HG03558 (cell line): Measurements from ENCODE around the gene FRMD1.

Source experiments
- ATAC-seq: cut with Tn5 transposase; IDR thresholded peaks from one replicate; pipeline ENCODE4 v1.9.1; 2021; ENCODE audit warnings: moderate number of reproducible peaks; ENCODE audit not compliant: unreplicated experiment; ENCODE audit errors: extremely low read depth

Gene FRMD1

DNA sequence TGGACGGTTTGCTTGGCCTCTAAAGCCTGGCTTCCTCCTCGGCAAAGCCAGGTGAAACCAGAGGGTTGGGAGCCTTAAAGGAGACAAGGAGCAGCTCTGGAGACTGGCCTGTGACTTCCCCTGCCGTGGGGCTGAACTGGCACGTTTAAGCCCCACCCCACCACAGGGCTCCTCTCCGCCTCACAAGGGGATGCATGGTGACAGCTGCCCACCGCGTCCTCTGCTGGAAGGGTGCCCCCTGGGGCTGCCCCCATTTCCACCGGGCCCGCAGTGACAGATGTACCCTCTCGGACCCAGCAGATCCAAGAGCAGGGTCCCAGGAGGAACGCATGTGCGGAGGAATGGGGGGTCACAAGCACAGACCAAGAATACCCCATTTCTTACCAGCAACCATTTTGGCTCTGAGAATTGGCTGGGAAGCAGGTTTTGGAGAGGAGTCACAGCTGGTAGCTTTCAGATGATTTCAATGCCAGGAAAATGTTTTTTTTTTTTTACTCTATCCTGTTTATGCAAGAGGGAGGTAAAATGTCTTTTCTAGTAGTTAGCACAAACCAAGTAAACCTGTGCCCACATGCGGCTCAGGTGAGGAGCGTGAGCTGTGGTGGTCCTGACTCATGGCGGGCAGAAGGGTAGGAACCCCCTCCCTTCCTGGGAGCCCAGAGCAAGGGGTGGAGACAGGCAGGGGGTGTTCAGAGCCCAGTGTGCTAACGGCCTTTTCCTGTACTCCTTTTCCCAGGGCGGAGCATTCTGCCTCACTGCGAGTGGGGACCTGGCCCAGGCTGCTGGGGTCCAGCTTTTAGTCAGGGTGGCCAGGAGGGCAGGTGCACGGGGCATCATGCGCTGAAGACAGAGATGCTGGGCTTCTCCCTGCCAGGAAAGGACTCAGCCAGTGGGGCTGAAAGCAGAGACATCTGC lies 33.0 kb downstream of the FRMD1 start:
- no peak for ATAC-seq

- ATAC-seq = no peak
Observed at GRCh38 chr6:168045141-168045691, 33.8 kb downstream of the FRMD1 start.

DNA sequence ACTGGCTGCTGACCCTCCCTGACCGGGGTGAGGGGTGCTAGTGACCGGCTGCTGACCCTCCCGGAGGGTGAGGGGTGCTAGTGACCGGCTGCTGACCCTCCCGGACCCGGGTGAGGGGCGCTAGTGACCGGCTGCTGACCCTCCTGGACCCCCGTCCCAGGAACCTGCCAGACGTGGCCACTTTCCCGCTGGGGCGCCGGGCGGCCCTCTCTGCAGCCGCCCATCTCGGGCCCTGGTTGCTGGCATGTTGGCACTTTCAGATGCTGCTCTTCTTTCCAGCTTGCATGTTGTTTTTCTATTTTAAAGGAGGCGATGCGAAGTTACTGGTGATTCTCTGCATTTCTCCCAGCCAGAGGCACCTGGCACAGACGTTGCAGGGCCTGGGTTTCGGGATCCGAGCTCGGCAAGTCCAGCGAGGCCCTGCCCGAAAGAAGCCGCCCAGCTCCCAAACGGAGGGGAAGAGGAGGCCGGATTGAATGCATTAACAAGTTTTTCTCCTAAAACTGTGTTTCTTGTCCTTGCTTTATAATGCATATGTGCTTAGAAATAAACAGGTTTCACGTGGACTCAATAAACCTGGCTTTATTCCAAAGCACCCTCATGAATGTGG lies 34.4 kb downstream of the FRMD1 start:
- no peak for ATAC-seq

DNA sequence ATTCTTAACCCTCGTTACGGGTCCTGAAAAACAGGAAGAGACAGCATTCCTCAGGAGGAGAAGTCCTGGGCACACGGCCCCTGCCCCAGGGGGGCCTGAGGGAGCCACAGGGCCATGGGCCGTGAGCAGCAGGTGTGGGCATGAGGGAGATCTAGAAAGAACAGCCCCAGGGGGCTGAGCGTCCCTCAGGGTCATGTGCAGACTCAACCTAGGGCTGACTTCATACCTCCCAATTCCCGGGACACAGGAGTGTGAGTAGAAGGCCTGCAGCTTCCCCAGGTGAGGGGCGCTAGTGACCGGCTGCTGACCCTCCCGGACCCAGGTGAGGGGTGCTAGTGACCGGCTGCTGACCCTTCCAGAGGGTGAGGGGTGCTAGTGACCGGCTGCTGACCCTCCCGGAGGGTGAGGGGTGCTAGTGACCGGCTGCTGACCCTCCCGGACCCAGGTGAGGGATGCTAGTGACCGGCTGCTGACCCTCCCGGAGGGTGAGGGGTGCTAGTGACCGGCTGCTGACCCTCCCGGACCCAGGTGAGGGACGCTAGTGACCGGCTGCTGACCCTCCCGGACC lies 35.1 kb downstream of the FRMD1 start:
- ATAC-seq = no peak

GRCh38 chr6:168043193-168043847 lies 35.7 kb downstream of the FRMD1 start:
- ATAC-seq = no peak

DNA sequence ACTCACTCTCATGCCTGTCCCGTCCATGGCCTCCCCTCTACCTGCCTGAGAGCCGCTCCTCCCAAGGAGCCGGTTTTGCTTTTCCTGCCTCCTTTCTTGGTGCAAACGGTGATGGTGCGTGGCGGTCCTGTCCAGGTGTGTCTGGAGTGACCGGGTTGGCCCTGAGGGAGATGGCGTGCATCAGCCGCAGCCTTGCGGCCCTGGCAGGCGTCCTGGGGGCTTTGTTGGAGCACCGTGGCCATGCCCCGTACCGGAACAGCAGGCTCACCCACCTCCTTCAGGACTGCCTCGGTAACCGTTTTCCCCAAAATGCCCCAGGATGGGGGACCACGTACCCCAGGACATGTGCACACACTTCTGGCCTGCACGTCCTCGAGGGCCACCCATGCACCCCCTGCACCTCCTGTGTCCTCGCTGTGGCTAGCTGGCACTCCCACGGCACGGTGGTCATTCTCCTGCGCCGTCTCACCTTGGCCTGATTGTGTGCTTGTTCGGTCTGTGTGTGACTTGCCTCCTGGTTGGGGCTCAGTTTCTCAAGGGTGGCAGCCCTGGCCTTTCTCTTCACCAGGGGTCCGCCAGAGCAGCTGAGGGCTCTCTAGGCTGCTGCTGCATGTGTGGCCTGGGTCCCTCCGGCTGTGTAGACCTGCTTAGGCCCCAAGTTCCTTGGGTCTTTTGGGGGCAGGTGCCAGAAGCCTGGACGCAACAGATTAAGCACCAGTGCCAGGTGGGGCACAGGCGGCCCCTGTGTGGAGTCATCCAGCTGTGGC lies 36.4 kb downstream of the FRMD1 start:
- ATAC-seq = no peak

DNA sequence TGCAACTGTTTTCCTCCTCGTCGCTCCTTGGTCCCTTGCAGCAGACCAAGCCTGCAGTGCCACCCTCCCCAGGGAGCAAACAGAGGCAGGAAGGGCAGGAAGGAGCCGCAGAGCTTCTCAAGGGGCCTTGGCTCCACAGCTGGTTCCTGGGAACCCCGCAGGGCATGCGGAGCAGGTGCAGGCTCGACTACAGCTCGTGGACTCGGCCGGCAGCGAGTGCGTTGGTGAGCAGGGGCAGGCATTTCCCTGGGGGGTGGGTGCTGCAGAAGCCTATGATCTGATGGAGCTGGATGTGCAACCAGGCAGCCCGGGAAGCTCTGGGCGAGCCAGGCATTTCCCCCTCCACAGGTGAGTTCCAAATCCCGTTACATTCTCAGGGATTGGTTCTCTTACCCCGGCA lies 37.1 kb downstream of the FRMD1 start:
- no peak for ATAC-seq

GRCh38 chr6:168040856-168041496 lies 38.0 kb downstream of the FRMD1 start:
- no peak for ATAC-seq

GRCh38 chr6:168039849-168040248 lies 39.2 kb downstream of the FRMD1 start:
- no peak for ATAC-seq

- no peak for ATAC-seq
Observed at GRCh38 chr6:168039301-168039700, 39.7 kb downstream of the FRMD1 start.

DNA sequence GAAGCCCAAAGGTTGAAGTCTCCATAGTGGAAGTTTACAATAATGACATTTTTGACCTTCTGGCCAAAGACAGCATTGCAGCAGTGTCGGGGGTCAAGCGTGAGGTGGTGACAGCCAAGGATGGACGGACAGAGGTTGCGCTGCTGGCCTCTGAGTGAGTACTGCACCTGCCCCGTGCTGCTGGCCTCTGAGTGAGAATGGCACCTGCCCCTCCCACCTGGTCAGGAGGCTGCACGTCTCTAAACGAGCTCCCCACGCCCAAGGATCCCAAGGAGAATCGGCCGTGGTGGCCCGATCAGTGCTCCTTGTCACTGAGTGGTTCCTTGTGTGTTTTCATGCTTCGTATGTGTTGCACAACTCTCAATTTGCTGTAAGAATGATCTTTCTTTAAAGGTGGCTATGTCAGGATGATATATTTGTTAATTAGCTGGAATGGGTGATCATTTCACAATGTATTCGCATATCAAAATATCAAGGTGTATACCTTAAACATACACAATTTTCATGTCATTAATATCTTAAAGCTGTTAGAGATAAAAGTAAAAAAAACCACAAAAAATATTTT lies 40.4 kb downstream of the FRMD1 start:
- ATAC-seq = no peak

GRCh38 chr6:168037856-168038255 lies 41.2 kb downstream of the FRMD1 start:
- no peak for ATAC-seq

GRCh38 chr6:168037242-168037641 lies 41.8 kb downstream of the FRMD1 start:
- no peak for ATAC-seq

DNA sequence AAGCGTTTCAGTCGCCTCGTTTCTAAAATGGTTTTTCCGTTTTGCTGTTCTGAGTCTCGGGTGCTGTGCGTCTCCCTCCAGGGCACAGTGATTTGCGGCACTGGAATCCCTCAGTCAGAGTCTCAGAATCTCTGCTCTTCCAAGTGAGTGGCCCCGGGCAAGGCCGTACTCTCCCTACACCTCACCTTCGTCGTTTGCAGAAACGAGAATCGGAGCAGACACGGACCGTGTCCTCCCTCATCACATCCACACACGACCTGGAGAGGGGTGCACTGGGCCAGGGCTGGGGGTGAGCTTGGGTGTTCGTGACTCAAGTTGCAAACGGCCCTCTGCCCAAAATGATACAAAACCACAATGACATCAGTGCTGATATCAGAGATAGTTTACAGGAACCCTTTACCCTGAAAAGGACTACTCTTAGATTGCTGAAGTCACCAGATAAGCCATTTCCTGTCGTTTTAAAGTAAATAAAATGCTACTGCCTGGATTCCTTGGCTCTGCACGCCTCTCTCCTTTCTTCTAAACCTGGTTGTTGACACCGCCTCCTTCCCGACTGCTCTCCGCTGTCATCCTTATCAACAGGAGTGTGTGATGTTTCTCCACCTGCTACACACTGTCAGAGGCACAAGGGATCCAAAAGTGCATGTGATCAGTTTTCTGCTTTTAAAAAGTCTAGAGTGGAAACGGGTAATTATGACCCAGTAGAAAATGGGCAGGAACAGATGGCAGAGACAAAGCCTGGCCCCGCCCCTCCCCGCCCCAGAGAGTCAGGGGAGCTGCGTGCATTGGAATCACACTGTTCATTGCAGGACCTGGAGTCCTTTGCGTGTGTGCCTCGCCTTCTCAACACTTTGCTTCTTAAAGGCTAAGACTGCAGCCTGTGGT lies 43.1 kb downstream of the FRMD1 start:
- no peak for ATAC-seq

DNA sequence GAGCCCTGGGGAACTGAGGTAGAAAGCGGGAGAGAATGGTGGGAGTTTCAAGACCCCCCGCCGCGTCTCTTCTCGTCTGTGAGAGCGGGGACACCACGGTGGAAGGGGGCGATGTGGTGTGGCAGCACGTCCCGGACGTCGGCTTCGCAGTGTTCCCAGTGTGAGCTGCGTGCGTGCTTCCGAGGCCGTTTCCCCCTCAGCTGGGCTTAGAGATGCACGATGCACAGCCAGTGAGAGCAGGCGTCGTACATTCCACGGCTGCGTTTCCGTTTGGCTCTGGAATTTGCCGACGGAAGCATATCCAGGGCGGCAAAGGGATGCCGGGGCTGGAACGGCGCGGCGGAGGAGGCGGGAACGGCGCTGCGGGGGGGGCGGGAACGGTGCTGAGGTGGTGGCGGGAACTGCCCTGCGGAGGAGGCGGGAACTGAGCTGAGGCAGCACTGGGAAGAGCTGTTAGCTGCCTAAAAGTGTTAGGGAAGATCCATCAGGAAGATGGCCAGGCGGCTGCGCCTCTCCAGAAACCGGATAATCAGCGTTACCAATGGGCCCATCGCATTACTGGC lies 43.8 kb downstream of the FRMD1 start:
- ATAC-seq = no peak

- ATAC-seq = no peak
Observed at GRCh38 chr6:168034537-168034936, 44.5 kb downstream of the FRMD1 start.

GRCh38 chr6:168033791-168034190 lies 45.2 kb downstream of the FRMD1 start:
- no peak for ATAC-seq
